ENCODE data around the gene PIGH.

PIGH gene

GRCh38 chr14:67573228-67574010, 26.6 kb downstream of the PIGH start:
- DNase-seq: no peak

GRCh38 chr14:67572608-67573007, 27.5 kb downstream of the PIGH start:
- DNase-seq: no peak

GRCh38 chr14:67571991-67572323, 28.1 kb downstream of the PIGH start:
- no peak for DNase-seq

DNA sequence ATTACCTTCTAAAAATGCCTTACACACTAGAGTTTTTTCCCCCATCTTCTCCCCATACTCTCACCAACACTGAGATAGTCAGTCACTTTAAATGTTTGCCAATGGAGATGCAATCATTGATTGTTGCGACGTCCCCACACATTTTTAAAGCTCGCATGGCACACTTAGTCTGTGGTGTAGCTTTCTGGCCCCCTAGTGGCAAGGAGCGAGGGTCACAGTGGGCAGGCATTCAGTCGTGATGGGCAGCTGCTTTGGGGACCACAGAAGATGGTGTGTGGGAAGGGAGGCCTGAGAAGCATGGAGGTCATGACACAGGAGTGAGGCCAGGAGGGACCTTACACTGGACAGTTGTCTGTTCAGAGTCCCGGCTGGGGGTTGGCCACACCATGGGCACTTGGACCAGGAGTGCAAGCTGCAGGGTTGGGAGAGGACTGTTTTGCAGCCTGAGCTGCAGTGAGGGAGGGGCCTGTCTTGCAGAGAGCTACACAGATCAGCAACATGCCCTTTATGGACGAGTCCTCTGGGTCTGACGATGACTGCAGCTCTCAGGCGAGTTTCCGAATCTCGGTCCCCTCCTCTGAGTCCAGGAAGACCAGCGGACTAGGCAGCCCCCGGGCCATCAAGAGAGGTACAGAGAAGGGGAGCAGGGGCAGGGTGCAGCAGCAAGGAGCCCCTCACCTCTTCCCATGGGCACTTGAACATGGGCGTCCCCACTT, 28.6 kb downstream of the PIGH start:
- peak; percentile 58 for DNase-seq

DNA sequence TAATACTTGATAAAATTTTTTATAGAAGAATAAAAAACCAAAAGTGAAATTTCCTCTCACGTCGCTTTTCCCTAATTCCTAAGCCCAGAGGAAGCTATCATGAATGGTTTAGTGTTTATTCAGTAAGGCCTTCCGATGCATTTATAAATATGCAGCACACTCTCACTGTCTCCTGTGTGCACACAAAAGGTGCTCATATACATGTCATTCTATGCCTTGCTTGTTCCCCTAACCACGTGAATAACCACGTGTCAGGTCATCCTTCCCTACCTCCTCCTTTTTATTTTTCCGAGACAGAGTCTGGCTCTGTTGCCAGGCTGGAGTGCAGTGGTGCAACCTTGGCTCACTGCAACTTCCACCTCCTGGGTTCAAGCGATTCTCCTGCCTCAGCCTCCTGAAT, 29.6 kb downstream of the PIGH start:
- DNase-seq: no peak

GRCh38 chr14:67569651-67570290, 30.3 kb downstream of the PIGH start:
- DNase-seq: no peak

DNA sequence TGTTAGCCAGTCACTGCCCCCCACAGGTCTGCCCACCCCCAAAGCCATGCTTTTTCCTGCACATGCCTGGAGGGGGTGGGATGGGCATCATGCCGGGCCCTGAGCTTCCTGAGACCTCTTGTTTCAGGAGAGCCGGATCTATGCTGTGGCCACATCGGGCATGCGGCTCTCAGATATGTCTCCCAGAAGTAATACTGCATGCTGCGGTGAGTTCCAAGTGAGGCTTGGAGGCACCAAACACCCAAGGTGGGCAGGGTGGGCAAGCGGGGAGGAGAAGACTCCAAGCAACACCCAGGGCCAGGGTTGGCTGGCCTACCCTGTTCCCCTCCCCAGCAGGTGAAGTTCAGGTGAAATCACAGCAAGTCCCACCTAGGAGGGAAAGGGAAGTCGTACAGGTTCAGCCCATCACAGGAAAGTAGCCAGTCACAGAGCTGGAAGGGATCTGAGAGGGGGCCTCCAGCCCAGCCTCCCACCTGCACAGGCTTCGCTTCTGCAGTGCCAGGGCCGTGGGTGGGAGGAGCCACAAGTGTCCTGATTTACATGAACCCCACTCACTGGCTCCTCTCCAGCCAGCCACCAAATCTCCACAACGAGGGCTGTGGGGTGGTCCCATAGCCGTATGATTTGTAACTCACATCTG, 30.9 kb downstream of the PIGH start:
- no peak for DNase-seq

GRCh38 chr14:67567654-67568053, 32.4 kb downstream of the PIGH start:
- DNase-seq: no peak

GRCh38 chr14:67566908-67567307, 33.2 kb downstream of the PIGH start:
- no peak for DNase-seq

GRCh38 chr14:67564236-67564635, 35.8 kb downstream of the PIGH start:
- no peak for DNase-seq

- DNase-seq: no peak
Observed at GRCh38 chr14:67562776-67563150, 37.3 kb downstream of the PIGH start.

GRCh38 chr14:67562025-67562775, 37.9 kb downstream of the PIGH start:
- no peak for DNase-seq

DNA sequence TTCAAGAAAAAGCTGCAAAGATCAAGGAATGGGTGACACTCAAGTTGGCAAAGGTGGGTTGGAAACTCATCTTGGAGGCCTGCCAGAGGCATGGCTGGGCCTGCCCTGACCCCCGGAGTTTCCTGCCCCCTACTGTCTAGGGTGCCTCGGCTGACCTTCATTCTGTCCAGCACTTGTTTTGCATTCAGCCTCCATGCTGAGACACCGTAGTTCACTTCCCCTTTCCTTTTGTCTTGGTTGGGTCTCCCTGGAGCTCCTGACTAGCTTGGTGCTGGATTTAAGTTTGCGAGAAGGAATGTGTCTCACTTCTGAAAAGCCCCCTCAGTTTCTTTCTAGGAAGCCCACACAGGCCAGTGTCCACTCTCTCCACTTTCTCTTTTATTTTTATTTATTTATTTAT, 40.4 kb downstream of the PIGH start:
- no peak for DNase-seq

DNA sequence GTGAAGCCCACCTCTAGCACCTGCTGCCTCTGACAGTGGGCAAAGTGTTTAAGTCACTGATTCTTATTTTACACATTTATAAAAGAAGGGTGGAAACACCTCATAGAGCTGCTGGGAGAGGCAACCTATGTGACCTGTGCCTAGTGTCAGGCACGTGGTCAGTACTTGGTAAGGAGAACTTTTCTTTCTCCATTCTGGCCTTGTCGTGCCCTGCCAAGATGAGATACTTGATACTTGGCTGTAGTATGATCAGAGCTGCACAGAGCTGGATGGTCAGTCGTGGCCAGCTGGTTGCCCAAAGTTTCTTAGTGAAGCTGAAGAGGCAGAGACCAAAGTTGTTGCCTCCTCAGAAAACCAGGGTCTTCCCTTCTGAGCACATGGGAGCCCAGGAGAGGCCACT, 42.4 kb downstream of the PIGH start:
- no peak for DNase-seq

DNA sequence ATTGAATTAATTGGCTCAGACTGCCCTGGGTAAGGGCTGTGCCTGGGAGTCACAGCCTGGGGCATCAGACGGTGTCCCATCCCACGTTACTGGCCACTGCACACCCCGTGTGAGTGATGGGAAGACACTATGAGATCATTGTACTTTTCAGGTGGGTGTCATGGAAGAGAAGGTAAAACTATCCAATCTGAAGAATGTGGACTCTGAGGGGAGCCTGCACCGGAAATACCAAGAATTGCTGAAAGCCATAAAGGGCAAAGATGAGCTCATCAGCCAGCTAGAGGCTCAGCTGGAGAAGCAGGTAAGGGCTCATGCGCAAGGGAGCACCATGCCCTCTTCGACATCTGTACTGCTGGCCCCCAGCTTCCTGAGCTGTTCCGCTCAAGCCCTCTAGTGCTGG, 43.0 kb downstream of the PIGH start:
- no peak for DNase-seq

- no peak for DNase-seq
Observed at GRCh38 chr14:67556671-67557070, 43.4 kb downstream of the PIGH start.

DNA sequence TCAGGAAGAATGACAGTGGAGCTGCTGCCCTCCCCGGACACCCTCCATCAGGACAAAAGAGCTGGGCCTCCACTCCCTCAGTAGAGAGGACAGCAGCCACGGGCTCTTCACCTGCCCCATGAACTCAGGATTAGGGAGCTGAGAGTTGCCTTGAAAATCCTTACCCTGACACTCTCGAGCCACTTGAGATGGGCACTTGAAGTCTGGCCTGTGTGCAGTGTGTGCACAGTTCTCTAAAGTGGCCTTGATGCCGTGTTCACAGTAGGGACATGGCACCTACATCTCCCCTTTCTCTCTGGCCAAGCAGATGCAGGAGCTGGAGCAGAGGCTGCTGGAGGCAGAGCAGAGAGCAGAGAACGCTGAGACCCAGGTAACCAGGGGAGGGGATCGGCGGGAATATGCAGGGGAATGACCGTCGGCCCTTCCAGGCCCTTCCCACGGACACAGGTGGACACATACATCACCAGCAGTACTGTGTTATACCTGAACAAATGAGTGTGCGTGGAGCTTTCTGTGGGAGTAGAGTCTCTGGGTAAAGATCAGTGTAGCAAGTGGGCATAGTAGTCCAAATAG, 44.5 kb downstream of the PIGH start:
- DNase-seq: no peak

- DNase-seq: no peak
Observed at GRCh38 chr14:67554341-67554740, 45.7 kb downstream of the PIGH start.

- DNase-seq: no peak
Observed at GRCh38 chr14:67553547-67553946, 46.5 kb downstream of the PIGH start.

DNA sequence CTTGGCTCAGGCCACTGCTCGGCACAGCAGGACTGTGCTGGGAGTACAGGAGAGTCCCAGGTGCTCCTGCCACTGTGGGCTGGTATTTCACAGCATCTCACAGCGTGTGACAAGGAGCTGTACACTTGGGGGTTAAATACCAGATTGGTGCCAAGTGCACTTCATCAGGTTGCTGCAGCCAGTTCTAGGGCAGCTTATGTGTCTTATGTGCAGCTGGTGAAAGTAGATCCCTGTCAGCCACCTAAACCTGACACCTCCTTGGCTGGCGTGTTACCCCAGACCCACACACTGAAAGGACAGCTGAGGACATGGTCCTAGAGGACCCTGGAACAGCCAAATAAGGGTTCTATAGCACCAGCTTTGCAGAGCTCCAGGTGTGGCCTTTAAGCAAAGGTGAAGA, 48.1 kb downstream of the PIGH start:
- DNase-seq: no peak

DNA sequence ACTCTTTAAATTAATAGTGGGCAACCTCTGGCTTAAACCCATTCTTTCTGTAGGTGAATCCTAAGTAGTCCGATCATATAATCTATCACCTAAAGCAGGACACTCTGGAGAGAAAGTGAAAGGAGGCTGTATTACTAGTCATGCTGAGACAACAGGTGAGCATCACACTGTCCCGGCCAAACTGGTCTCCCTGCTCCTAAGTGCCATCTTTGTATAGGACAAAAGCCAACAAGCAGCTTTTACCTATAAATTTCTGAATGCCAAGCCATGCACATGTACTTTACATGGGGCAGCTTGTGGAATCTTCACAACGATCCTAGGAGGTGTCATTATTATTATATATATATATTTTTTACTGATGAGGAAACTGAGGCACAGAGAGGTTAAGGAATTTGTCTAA, 48.9 kb downstream of the PIGH start:
- DNase-seq: no peak

DNA sequence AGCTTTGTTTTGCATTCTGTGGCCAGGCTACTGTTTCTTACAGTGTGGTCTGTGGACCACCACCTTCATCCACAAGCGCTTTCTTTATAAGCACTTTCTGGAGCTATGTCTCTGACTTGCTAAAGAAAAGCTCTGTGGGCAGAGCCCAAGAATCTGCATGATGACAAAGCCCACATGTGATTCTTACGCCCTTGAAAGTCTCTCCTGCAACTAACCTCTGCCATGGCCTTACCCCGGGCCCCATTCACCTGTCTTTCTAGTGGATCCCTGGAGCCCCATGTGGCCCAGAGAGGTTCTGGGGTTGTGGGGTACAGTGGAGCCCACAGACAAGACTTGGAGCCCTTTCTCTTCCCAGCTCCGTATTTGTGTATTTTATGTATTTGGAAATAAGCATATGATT, 50.3 kb downstream of the PIGH start:
- no peak for DNase-seq

Measured in NCI-H1092 treated with DMSO at 0.1 percent for 48 hours (cell line).